GM23338 (cell line): ENCODE results near the gene PPM1H. TPM values are rescaled to one million over a fixed set of nuclear protein-coding genes. Genes with fewer than 3 reads are reported as not detected.

Source experiments
- ATAC-seq: fragments of 200-7000 bp; cut with Tn5 transposase; 3 replicates; pipeline ENCODE4 v1.9.1; 2020
- DNase-seq: peaks from one replicate; pipeline ENCODE4 v3.0.0-alpha.2; 2015; ENCODE audit warnings: low spot score
- H2AFZ ChIP-seq: fragments of 200-600 bp; sonication (generic); 2 replicates; pipeline ENCODE4 v1.8.0; 2016; ENCODE audit warnings: antibody characterized with exemption, mild to moderate bottlenecking, moderate library complexity
- H3F3A ChIP-seq: fragments of 200-600 bp; sonication (generic); replicated peaks from 2 replicates; pipeline ENCODE4 v1.8.0; 2017; ENCODE audit warnings: antibody characterized with exemption, mixed run types, low read depth
- H3K27ac ChIP-seq: fragments of 200-600 bp; sonication (generic); 2 replicates; pipeline ENCODE4 v1.6.1; 2016; ENCODE audit warnings: low read depth
- H3K27me3 ChIP-seq: fragments of 200-600 bp; sonication (generic); 2 replicates; pipeline ENCODE4 v1.8.0; 2016; ENCODE audit warnings: mild to moderate bottlenecking, mixed run types, moderate library complexity; ENCODE audit not compliant: insufficient read depth
- H3K36me3 ChIP-seq: fragments of 200-600 bp; sonication (generic); 2 replicates; pipeline ENCODE4 v1.8.0; 2016; ENCODE audit warnings: mild to moderate bottlenecking; ENCODE audit not compliant: insufficient read depth
- H3K4me1 ChIP-seq: fragments of 200-600 bp; sonication (generic); 2 replicates; pipeline ENCODE4 v1.8.0; 2016; ENCODE audit warnings: mild to moderate bottlenecking, moderate library complexity; ENCODE audit not compliant: insufficient read depth
- H3K4me2 ChIP-seq: fragments of 200-600 bp; sonication (generic); 2 replicates; pipeline ENCODE4 v1.7.1; 2017; ENCODE audit warnings: mixed run types
- H3K4me3 ChIP-seq: fragments of 200-600 bp; sonication (generic); 2 replicates; pipeline ENCODE4 v1.6.1; 2016; ENCODE audit warnings: mixed run types
- H3K79me2 ChIP-seq: fragments of 200-600 bp; sonication (generic); replicated peaks from 2 replicates; pipeline ENCODE4 v1.8.0; 2017; ENCODE audit warnings: mild to moderate bottlenecking; ENCODE audit not compliant: insufficient read depth
- H3K9me2 ChIP-seq: fragments of 200-600 bp; sonication (generic); 2 replicates; pipeline ENCODE4 v1.8.0; 2017; ENCODE audit not compliant: insufficient read depth
- H4K20me1 ChIP-seq: fragments of 200-600 bp; sonication (generic); replicated peaks from 2 replicates; pipeline ENCODE4 v1.8.0; 2017; ENCODE audit warnings: mild to moderate bottlenecking; ENCODE audit not compliant: insufficient read depth
- H3K27ac Mint-ChIP-seq: 2 replicates; pipeline ENCODE4 v1.8.0; 2020; ENCODE audit warnings: inconsistent platforms, mild to moderate bottlenecking, moderate library complexity, mixed read lengths
- H3K27me3 Mint-ChIP-seq: 3 replicates; pipeline ENCODE4 v1.8.0; 2022; ENCODE audit warnings: low read depth, mild to moderate bottlenecking, moderate library complexity, mixed read lengths, inconsistent platforms; ENCODE audit not compliant: insufficient read depth, poor library complexity
- H3K36me3 Mint-ChIP-seq: 3 replicates; pipeline ENCODE4 v1.8.0; 2021; ENCODE audit warnings: low read depth, mild to moderate bottlenecking, inconsistent platforms, moderate library complexity, mixed read lengths
- H3K4me1 Mint-ChIP-seq: 3 replicates; pipeline ENCODE4 v1.8.0; 2020; ENCODE audit warnings: mild to moderate bottlenecking, inconsistent platforms, mixed read lengths
- H3K4me3 Mint-ChIP-seq: 3 replicates; pipeline ENCODE4 v1.8.0; 2021; ENCODE audit warnings: moderate library complexity, mild to moderate bottlenecking, inconsistent platforms, mixed read lengths
- H3K9me3 Mint-ChIP-seq: 3 replicates; pipeline ENCODE4 v1.8.0; 2020; ENCODE audit warnings: moderate library complexity, mild to moderate bottlenecking, inconsistent platforms, mixed read lengths
- CREB1 ChIP-seq: fragments of 250-450 bp; sonication (Bioruptor Pico); IDR thresholded peaks from 2 replicates; pipeline ENCODE4 v1.5.0; 2020; ENCODE audit warnings: low read depth, mild to moderate bottlenecking, moderate library complexity
- EZH2 ChIP-seq: fragments of 200-600 bp; sonication (generic); IDR thresholded peaks from one replicate; pipeline ENCODE4 v1.8.0; 2017; ENCODE audit warnings: antibody characterized with exemption, mild to moderate bottlenecking, low read depth; ENCODE audit not compliant: unreplicated experiment
- EZH2phosphoT487 ChIP-seq: fragments of 200-600 bp; sonication (generic); IDR thresholded peaks from one replicate; pipeline ENCODE4 v1.8.1; 2018; ENCODE audit warnings: antibody characterized with exemption; ENCODE audit not compliant: unreplicated experiment
- JUNB ChIP-seq: IDR thresholded peaks from one replicate; pipeline ENCODE4 v1.6.1; 2016; ENCODE audit warnings: antibody characterized with exemption; ENCODE audit not compliant: unreplicated experiment
- NANOG ChIP-seq: IDR thresholded peaks from 2 replicates; pipeline ENCODE4 v1.6.1; 2016; ENCODE audit warnings: antibody characterized with exemption, borderline replicate concordance
- POLR2AphosphoS5 ChIP-seq: IDR thresholded peaks from 2 replicates; pipeline ENCODE4 v1.6.1; 2016; ENCODE audit warnings: antibody characterized with exemption, low read depth
- STAT1 ChIP-seq: IDR thresholded peaks from one replicate; pipeline ENCODE4 v1.6.1; 2016; ENCODE audit warnings: antibody characterized with exemption; ENCODE audit not compliant: unreplicated experiment
- ZNF114 ChIP-seq: fragments of 250-450 bp; sonication (Bioruptor Pico); IDR thresholded peaks from 2 replicates; pipeline ENCODE4 v1.5.0; 2020; ENCODE audit warnings: mild to moderate bottlenecking, moderate library complexity
- ZNF331 ChIP-seq: fragments of 250-450 bp; sonication (Bioruptor Pico); IDR thresholded peaks from 2 replicates; pipeline ENCODE4 v1.5.0; 2020; ENCODE audit warnings: low read depth, mild to moderate bottlenecking, moderate library complexity
- polyA plus RNA-seq: library from polyadenylated mRNA; unstranded; fragments of >200 nt; fragmentation: Nextera tagmentation; extraction: Ambion mirVana; gene quantifications from 2 replicates; pipeline ENCODE4 v1.2.1, GENCODE V29; 2016
- total RNA-seq: library from RNA; depleted of rRNA; stranded (reverse); fragments of >200 nt; shearing (Covaris generic); gene quantifications from 2 replicates; pipeline ENCODE4 v1.2.3, GENCODE V29; 2014
- TF ChIP-seq, protein P1 (sequence below): IDR thresholded peaks from 2 replicates; pipeline ENCODE4 v1.6.1; 2016; ENCODE audit warnings: antibody characterized with exemption
- TF ChIP-seq, protein P2 (sequence below), 2 experiments: fragments of 200-600 bp in 1 of 2; sonication (generic) in 1 of 2; conservative IDR thresholded peaks; 2 replicates each; pipeline versions ENCODE4 v1.5.1 to v1.6.1; 2016 to 2017; ENCODE audit warnings: antibody characterized with exemption in 2 of 2, low read depth in 2 of 2, mild to moderate bottlenecking in 2 of 2, moderate library complexity in 1 of 2
- TF ChIP-seq, protein P3 (sequence below): IDR thresholded peaks from one replicate; pipeline ENCODE4 v1.6.1; 2018; ENCODE audit warnings: antibody characterized with exemption; ENCODE audit not compliant: unreplicated experiment
- TF ChIP-seq, protein P4 (sequence below): fragments of 250-450 bp; sonication (Bioruptor Pico); IDR thresholded peaks from 2 replicates; pipeline ENCODE4 v1.5.0; 2020; ENCODE audit warnings: mild to moderate bottlenecking, moderate library complexity

PPM1H gene
- total and polyA plus RNA-seq, 2 experiments from 2014 or later, result 11.4 to 41.2 TPM

DNA sequence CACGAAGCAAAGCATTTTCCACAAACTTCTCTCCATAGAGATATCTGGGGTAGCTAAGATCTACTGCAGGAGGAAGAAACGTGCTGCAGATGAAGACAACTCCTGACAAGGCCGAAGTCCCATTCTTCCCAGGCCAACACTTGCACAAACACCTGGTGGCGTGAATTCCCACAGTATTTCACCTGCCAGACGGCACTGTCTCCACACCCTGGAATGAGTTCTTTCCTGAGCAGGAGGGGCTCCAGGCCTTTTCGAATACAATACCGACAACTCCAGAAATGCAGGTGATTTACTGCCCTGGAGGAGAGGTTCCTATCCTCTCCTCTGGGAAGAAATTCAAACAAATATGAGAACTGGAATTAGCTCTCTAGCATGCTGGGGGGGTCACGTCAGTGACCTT lies 288.4 kb downstream of the PPM1H start:
- Mint-ChIP-seq H3K4me1 (peaks cover 39% of the 10 kb centered on the region), H3K27me3 (peaks cover 26% of the 10 kb centered on the region)

More for the DNA sequence above, 288.4 kb downstream of the PPM1H start:
- no peak overlapping the region for H3K4me3 Mint-ChIP-seq
- peaks cover 29% of the 10 kb centered on the region for H3K36me3 Mint-ChIP-seq
- Histone ChIP-seq H3K9me2 (no peaks in the 10 kb centered on the region), H3F3A (no peaks in the 10 kb centered on the region), H3K4me1 (peaks cover 39% of the 10 kb centered on the region), H3K79me2 (no peaks in the 10 kb centered on the region), H3K27ac (no peak overlapping the region), H3K27me3 (0 out of 2 replicates have a peak, but pooled peaks cover under 1% of the 10 kb centered on the region), H2AFZ (no peak overlapping the region), H3K4me3 (no peak overlapping the region), H4K20me1 (no peaks in the 10 kb centered on the region), H3K4me2 (no peak overlapping the region), H3K36me3 (no peaks in the 10 kb centered on the region)
- no peak overlapping the region for H3K27ac Mint-ChIP-seq
- peaks cover 3% of the 10 kb centered on the region; the same call in 2 of the 3 replicates for H3K9me3 Mint-ChIP-seq
- ATAC-seq (no peak), DNase-seq (no peak)
- TF ChIP-seq, protein P1, sequence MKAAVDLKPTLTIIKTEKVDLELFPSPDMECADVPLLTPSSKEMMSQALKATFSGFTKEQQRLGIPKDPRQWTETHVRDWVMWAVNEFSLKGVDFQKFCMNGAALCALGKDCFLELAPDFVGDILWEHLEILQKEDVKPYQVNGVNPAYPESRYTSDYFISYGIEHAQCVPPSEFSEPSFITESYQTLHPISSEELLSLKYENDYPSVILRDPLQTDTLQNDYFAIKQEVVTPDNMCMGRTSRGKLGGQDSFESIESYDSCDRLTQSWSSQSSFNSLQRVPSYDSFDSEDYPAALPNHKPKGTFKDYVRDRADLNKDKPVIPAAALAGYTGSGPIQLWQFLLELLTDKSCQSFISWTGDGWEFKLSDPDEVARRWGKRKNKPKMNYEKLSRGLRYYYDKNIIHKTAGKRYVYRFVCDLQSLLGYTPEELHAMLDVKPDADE, result no peak
- TF ChIP-seq EZH2 (no peak), STAT1 (no peak), CREB1 (no peak), EZH2phosphoT487 (no peak), ZNF331 (CRISPR knock-in tag) (no peak), POLR2AphosphoS5 (no peak), ZNF114 (CRISPR knock-in tag) (no peak), JUNB (no peak), NANOG (no peak)
- TF ChIP-seq, protein P2, sequence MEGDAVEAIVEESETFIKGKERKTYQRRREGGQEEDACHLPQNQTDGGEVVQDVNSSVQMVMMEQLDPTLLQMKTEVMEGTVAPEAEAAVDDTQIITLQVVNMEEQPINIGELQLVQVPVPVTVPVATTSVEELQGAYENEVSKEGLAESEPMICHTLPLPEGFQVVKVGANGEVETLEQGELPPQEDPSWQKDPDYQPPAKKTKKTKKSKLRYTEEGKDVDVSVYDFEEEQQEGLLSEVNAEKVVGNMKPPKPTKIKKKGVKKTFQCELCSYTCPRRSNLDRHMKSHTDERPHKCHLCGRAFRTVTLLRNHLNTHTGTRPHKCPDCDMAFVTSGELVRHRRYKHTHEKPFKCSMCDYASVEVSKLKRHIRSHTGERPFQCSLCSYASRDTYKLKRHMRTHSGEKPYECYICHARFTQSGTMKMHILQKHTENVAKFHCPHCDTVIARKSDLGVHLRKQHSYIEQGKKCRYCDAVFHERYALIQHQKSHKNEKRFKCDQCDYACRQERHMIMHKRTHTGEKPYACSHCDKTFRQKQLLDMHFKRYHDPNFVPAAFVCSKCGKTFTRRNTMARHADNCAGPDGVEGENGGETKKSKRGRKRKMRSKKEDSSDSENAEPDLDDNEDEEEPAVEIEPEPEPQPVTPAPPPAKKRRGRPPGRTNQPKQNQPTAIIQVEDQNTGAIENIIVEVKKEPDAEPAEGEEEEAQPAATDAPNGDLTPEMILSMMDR (conservative IDR thresholded peaks at IDR 0.05; ENCODE audit: low read depth in 2 of 2), result no peak
- TF ChIP-seq, protein P3, sequence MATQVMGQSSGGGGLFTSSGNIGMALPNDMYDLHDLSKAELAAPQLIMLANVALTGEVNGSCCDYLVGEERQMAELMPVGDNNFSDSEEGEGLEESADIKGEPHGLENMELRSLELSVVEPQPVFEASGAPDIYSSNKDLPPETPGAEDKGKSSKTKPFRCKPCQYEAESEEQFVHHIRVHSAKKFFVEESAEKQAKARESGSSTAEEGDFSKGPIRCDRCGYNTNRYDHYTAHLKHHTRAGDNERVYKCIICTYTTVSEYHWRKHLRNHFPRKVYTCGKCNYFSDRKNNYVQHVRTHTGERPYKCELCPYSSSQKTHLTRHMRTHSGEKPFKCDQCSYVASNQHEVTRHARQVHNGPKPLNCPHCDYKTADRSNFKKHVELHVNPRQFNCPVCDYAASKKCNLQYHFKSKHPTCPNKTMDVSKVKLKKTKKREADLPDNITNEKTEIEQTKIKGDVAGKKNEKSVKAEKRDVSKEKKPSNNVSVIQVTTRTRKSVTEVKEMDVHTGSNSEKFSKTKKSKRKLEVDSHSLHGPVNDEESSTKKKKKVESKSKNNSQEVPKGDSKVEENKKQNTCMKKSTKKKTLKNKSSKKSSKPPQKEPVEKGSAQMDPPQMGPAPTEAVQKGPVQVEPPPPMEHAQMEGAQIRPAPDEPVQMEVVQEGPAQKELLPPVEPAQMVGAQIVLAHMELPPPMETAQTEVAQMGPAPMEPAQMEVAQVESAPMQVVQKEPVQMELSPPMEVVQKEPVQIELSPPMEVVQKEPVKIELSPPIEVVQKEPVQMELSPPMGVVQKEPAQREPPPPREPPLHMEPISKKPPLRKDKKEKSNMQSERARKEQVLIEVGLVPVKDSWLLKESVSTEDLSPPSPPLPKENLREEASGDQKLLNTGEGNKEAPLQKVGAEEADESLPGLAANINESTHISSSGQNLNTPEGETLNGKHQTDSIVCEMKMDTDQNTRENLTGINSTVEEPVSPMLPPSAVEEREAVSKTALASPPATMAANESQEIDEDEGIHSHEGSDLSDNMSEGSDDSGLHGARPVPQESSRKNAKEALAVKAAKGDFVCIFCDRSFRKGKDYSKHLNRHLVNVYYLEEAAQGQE, result no peak
- TF ChIP-seq, protein P4, sequence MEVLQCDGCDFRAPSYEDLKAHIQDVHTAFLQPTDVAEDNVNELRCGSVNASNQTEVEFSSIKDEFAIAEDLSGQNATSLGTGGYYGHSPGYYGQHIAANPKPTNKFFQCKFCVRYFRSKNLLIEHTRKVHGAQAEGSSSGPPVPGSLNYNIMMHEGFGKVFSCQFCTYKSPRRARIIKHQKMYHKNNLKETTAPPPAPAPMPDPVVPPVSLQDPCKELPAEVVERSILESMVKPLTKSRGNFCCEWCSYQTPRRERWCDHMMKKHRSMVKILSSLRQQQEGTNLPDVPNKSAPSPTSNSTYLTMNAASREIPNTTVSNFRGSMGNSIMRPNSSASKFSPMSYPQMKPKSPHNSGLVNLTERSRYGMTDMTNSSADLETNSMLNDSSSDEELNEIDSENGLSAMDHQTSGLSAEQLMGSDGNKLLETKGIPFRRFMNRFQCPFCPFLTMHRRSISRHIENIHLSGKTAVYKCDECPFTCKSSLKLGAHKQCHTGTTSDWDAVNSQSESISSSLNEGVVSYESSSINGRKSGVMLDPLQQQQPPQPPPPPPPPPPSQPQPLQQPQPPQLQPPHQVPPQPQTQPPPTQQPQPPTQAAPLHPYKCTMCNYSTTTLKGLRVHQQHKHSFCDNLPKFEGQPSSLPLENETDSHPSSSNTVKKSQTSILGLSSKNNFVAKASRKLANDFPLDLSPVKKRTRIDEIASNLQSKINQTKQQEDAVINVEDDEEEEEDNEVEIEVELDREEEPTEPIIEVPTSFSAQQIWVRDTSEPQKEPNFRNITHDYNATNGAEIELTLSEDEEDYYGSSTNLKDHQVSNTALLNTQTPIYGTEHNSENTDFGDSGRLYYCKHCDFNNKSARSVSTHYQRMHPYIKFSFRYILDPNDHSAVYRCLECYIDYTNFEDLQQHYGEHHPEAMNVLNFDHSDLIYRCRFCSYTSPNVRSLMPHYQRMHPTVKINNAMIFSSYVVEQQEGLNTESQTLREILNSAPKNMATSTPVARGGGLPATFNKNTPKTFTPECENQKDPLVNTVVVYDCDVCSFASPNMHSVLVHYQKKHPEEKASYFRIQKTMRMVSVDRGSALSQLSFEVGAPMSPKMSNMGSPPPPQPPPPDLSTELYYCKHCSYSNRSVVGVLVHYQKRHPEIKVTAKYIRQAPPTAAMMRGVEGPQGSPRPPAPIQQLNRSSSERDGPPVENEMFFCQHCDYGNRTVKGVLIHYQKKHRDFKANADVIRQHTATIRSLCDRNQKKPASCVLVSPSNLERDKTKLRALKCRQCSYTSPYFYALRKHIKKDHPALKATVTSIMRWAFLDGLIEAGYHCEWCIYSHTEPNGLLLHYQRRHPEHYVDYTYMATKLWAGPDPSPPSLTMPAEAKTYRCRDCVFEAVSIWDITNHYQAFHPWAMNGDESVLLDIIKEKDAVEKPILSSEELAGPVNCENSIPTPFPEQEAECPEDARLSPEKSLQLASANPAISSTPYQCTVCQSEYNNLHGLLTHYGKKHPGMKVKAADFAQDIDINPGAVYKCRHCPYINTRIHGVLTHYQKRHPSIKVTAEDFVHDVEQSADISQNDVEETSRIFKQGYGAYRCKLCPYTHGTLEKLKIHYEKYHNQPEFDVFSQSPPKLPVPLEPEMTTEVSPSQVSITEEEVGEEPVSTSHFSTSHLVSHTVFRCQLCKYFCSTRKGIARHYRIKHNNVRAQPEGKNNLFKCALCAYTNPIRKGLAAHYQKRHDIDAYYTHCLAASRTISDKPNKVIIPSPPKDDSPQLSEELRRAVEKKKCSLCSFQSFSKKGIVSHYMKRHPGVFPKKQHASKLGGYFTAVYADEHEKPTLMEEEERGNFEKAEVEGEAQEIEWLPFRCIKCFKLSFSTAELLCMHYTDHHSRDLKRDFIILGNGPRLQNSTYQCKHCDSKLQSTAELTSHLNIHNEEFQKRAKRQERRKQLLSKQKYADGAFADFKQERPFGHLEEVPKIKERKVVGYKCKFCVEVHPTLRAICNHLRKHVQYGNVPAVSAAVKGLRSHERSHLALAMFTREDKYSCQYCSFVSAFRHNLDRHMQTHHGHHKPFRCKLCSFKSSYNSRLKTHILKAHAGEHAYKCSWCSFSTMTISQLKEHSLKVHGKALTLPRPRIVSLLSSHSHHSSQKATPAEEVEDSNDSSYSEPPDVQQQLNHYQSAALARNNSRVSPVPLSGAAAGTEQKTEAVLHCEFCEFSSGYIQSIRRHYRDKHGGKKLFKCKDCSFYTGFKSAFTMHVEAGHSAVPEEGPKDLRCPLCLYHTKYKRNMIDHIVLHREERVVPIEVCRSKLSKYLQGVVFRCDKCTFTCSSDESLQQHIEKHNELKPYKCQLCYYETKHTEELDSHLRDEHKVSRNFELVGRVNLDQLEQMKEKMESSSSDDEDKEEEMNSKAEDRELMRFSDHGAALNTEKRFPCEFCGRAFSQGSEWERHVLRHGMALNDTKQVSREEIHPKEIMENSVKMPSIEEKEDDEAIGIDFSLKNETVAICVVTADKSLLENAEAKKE (CRISPR knock-in tag), result no peak
